K562 (cell line): Measurements from ENCODE around the gene LRRC8C.

Experiments used
- PHB2 ChIP-seq: fragments of 450-650 bp; IDR thresholded peaks from 2 replicates; pipeline ENCODE4 v1.6.1; 2017; ENCODE audit warnings: low read depth
- POLR2AphosphoS5 ChIP-seq: IDR thresholded peaks from 2 replicates; pipeline ENCODE4 v1.6.1; 2011; ENCODE audit warnings: mild to moderate bottlenecking, low read depth, low read length, moderate library complexity; ENCODE audit not compliant: control insufficient read depth, insufficient read depth
- TCF7 ChIP-seq: sonication (generic); IDR thresholded peaks from 2 replicates; pipeline ENCODE4 v1.6.1; 2016; ENCODE audit warnings: antibody characterized with exemption, borderline replicate concordance
- ZNF253 ChIP-seq: fragments of 250-450 bp; sonication (Bioruptor Pico); conservative IDR thresholded peaks from 2 replicates; pipeline ENCODE4 v1.6.1; 2021; ENCODE audit warnings: mild to moderate bottlenecking
- ZNF354B ChIP-seq: fragments of 250-450 bp; sonication (Bioruptor Pico); IDR thresholded peaks from 2 replicates; pipeline ENCODE4 v1.4.0; 2020
- TF ChIP-seq, protein P1 (sequence below), 3 experiments: IDR thresholded peaks in 2 of 3; conservative IDR thresholded peaks in 1 of 3; 2 replicates each; pipeline ENCODE4 v1.5.1; 2011 to 2012; ENCODE audit warnings: low read length in 3 of 3, mild to moderate bottlenecking in 3 of 3, control low read depth in 2 of 3, improper control_type of control experiment in 1 of 3, inconsistent platforms in 1 of 3, low read depth in 1 of 3, mixed read lengths in 1 of 3, moderate library complexity in 1 of 3; ENCODE audit not compliant: insufficient read depth in 2 of 3
- TF ChIP-seq, protein P2 (sequence below): sonication (generic); formaldehyde crosslinking; IDR thresholded peaks from 2 replicates; pipeline ENCODE4 v1.8.0; 2022; ENCODE audit warnings: mild to moderate bottlenecking, missing genetic modification reagents

DNA sequence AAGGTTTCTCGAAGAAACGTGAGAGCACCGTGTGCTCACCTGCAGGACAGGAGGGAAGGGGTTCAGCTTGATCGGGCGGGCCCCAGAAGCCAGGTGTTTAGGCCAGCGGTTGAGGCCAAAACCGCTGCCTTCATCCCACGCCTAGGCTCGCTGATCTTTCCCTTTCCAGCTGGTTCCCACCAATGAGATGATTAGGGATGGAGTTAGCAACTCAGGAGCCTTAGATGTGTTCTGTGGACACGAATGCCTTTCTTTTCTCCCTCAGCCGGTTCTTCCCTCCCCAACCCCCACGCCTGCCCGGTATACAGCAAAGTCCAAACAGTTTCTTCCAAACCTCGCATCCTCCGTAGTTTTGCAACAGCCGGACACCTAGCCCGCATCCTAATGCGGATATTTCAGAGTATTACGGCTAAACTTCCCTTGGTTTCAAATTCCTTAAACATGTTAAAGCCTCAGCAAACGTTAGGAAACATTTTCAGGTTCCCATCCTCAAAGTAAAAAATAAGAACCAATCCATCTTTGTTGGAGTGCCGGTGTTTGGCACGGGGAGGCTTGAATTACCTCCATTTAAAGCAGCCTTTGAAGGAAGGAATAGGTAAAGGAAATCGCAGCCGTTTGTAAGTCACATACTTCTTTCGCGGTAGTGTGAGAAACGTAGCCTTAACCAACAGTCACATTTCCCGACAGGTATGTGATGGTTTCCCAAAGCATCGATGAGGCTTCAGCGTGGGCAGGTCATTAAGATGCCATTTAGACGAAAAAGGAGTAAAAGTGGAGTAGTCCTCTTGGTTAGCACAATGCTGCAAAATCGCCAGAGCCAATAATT lies 1.1 kb downstream of the LRRC8C start:
- no peak for TF ChIP-seq PHB2
- TF ChIP-seq POLR2AphosphoS5, result no peak
- TF ChIP-seq, protein P1, sequence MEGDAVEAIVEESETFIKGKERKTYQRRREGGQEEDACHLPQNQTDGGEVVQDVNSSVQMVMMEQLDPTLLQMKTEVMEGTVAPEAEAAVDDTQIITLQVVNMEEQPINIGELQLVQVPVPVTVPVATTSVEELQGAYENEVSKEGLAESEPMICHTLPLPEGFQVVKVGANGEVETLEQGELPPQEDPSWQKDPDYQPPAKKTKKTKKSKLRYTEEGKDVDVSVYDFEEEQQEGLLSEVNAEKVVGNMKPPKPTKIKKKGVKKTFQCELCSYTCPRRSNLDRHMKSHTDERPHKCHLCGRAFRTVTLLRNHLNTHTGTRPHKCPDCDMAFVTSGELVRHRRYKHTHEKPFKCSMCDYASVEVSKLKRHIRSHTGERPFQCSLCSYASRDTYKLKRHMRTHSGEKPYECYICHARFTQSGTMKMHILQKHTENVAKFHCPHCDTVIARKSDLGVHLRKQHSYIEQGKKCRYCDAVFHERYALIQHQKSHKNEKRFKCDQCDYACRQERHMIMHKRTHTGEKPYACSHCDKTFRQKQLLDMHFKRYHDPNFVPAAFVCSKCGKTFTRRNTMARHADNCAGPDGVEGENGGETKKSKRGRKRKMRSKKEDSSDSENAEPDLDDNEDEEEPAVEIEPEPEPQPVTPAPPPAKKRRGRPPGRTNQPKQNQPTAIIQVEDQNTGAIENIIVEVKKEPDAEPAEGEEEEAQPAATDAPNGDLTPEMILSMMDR (IDR thresholded peaks at IDR 0.05 in 2 of 3, conservative IDR thresholded peaks at IDR 0.05 in 1 of 3; ENCODE audit: insufficient read depth in 2 of 3, low read depth in 1 of 3, low read length in 3 of 3), result no peak
- TF ChIP-seq ZNF253 (CRISPR knock-in tag), result no peak
- TF ChIP-seq, protein P2, sequence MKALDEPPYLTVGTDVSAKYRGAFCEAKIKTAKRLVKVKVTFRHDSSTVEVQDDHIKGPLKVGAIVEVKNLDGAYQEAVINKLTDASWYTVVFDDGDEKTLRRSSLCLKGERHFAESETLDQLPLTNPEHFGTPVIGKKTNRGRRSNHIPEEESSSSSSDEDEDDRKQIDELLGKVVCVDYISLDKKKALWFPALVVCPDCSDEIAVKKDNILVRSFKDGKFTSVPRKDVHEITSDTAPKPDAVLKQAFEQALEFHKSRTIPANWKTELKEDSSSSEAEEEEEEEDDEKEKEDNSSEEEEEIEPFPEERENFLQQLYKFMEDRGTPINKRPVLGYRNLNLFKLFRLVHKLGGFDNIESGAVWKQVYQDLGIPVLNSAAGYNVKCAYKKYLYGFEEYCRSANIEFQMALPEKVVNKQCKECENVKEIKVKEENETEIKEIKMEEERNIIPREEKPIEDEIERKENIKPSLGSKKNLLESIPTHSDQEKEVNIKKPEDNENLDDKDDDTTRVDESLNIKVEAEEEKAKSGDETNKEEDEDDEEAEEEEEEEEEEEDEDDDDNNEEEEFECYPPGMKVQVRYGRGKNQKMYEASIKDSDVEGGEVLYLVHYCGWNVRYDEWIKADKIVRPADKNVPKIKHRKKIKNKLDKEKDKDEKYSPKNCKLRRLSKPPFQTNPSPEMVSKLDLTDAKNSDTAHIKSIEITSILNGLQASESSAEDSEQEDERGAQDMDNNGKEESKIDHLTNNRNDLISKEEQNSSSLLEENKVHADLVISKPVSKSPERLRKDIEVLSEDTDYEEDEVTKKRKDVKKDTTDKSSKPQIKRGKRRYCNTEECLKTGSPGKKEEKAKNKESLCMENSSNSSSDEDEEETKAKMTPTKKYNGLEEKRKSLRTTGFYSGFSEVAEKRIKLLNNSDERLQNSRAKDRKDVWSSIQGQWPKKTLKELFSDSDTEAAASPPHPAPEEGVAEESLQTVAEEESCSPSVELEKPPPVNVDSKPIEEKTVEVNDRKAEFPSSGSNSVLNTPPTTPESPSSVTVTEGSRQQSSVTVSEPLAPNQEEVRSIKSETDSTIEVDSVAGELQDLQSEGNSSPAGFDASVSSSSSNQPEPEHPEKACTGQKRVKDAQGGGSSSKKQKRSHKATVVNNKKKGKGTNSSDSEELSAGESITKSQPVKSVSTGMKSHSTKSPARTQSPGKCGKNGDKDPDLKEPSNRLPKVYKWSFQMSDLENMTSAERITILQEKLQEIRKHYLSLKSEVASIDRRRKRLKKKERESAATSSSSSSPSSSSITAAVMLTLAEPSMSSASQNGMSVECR (CRISPR knock-in tag), result no peak; the same call in 1 of the 2 replicates
- TF ChIP-seq TCF7, result no peak
- TF ChIP-seq ZNF354B (CRISPR knock-in tag), result no peak
